A673 (cell line): ENCODE results near the gene PALB2.

ENCODE experiments used
- EZH2 ChIP-seq: fragments of 200-600 bp; sonication (generic); IDR thresholded peaks from 2 replicates; pipeline ENCODE4 v1.6.1; 2017; ENCODE audit warnings: borderline replicate concordance, low read depth, mild to moderate bottlenecking, mixed read lengths, antibody characterized with exemption, low read length; ENCODE audit not compliant: poor library complexity, severe bottlenecking
- TF ChIP-seq, protein P1 (sequence below): fragments of 300-800, 200-600 bp; sonication (generic); conservative IDR thresholded peaks from 2 replicates; pipeline ENCODE4 v1.5.1; 2017; ENCODE audit warnings: low read depth, mild to moderate bottlenecking, antibody characterized with exemption, low read length, moderate library complexity, mixed read lengths

DNA sequence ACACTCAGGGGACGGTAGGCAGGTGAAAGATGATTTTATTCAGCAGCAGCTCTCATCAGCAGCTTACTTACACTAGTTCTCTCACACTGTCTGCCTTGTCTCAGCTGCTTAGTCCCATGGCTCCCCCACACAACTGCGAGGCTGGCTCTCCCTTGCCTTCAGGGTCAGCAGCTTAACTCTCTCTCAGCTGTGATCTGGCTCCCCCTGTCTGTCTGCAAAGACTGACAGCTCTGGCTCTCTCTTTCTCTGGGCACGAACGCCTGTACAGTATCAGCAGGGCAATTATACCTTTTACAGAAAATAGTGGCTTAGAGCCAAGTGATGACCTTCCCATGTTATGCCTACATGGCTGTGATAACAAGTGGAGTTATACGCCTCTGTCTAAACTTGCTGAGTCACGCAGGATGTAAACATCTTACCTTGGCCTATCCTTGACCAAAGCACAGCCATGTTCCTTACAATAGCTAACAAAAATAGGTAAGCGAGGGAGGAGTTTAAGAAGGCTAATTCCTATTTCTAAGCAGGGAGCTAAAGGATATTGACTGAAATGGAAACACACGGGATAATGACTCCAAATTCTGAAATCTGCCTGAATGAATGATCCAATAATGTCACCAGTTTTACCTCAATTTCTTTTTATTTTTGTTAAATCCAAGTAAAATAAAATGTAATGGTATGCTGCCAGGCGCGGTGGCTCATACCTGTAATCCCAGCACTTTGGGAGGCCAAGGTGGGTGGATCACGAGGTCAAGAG is 43.9 kb downstream of the PALB2 start:
- TF ChIP-seq, protein P1, sequence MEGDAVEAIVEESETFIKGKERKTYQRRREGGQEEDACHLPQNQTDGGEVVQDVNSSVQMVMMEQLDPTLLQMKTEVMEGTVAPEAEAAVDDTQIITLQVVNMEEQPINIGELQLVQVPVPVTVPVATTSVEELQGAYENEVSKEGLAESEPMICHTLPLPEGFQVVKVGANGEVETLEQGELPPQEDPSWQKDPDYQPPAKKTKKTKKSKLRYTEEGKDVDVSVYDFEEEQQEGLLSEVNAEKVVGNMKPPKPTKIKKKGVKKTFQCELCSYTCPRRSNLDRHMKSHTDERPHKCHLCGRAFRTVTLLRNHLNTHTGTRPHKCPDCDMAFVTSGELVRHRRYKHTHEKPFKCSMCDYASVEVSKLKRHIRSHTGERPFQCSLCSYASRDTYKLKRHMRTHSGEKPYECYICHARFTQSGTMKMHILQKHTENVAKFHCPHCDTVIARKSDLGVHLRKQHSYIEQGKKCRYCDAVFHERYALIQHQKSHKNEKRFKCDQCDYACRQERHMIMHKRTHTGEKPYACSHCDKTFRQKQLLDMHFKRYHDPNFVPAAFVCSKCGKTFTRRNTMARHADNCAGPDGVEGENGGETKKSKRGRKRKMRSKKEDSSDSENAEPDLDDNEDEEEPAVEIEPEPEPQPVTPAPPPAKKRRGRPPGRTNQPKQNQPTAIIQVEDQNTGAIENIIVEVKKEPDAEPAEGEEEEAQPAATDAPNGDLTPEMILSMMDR = peak; percentile 50
- no peak for TF ChIP-seq EZH2
